Hepatocyte (in vitro differentiated cells): ENCODE results near the gene CLDN3. TPM values are rescaled to one million over a fixed set of nuclear protein-coding genes. Genes with fewer than 3 reads are reported as not detected.
A peak's percentile ranks its signal among the peaks of the same experiment; 100 is the strongest.
"Not testable (repeated sequence)": the region's sequence is repeated elsewhere in the genome, so short reads cannot be mapped to it uniquely, and the experiment has no call there.

Experiments used
- DNase-seq: peaks from one replicate; pipeline ENCODE4 v3.0.0-alpha.2; 2016; ENCODE audit warnings: low spot score
- H2AFZ ChIP-seq: fragments of 200-600 bp; sonication (generic); 2 replicates; pipeline ENCODE4 v1.6.0; 2016; ENCODE audit warnings: antibody characterized with exemption, mild to moderate bottlenecking
- H3K27ac ChIP-seq: fragments of 200-600 bp; sonication (generic); 2 replicates; pipeline ENCODE4 v1.5.1; 2016; ENCODE audit warnings: mild to moderate bottlenecking
- H3K27me3 ChIP-seq: fragments of 200-600 bp; sonication (generic); 2 replicates; pipeline ENCODE4 v1.6.1; 2016
- H3K36me3 ChIP-seq: fragments of 200-600 bp; sonication (generic); replicated peaks from 2 replicates; pipeline ENCODE4 v1.5.1; 2016; ENCODE audit warnings: low read depth; ENCODE audit not compliant: insufficient read depth
- H3K4me1 ChIP-seq: fragments of 200-600 bp; sonication (generic); 2 replicates; pipeline ENCODE4 v1.5.1; 2016; ENCODE audit warnings: mild to moderate bottlenecking, moderate library complexity; ENCODE audit not compliant: insufficient read depth
- H3K4me2 ChIP-seq: fragments of 200-600 bp; sonication (generic); 2 replicates; pipeline ENCODE4 v1.6.0; 2016
- H3K4me3 ChIP-seq: fragments of 200-600 bp; sonication (generic); 2 replicates; pipeline ENCODE4 v1.5.1; 2016; ENCODE audit warnings: mild to moderate bottlenecking
- H3K79me2 ChIP-seq: fragments of 200-600 bp; sonication (generic); 2 replicates; pipeline ENCODE4 v1.6.0; 2017; ENCODE audit warnings: mild to moderate bottlenecking
- H3K9me2 ChIP-seq: fragments of 200-600 bp; sonication (generic); replicated peaks from 2 replicates; pipeline ENCODE4 v1.6.0; 2017; ENCODE audit warnings: mild to moderate bottlenecking; ENCODE audit not compliant: insufficient read depth
- H3K9me3 ChIP-seq: fragments of 200-600 bp; sonication (generic); 2 replicates; pipeline ENCODE4 v1.5.1; 2016; ENCODE audit warnings: low read depth, mild to moderate bottlenecking
- H4K20me1 ChIP-seq: fragments of 200-600 bp; sonication (generic); 2 replicates; pipeline ENCODE4 v1.6.0; 2016; ENCODE audit warnings: mild to moderate bottlenecking; ENCODE audit not compliant: insufficient read depth, poor library complexity, severe bottlenecking
- CTCF ChIP-seq: fragments of 200-600 bp; sonication (generic); IDR thresholded peaks from 2 replicates; pipeline ENCODE4 v1.5.1; 2016; ENCODE audit warnings: antibody characterized with exemption, mild to moderate bottlenecking; ENCODE audit not compliant: poor library complexity
- EZH2 ChIP-seq: fragments of 200-600 bp; sonication (generic); IDR thresholded peaks from 2 replicates; pipeline ENCODE4 v1.6.1; 2016; ENCODE audit warnings: antibody characterized with exemption, mild to moderate bottlenecking, borderline replicate concordance
- EZH2phosphoT487 ChIP-seq: fragments of 200-600 bp; sonication (generic); IDR thresholded peaks from one replicate; pipeline ENCODE4 v1.6.1; 2018; ENCODE audit warnings: antibody characterized with exemption, mild to moderate bottlenecking, low read depth, moderate library complexity; ENCODE audit not compliant: unreplicated experiment, severe bottlenecking
- WGBS: methylation state at CpG from one replicate; pipeline ENCODE4 v1.1.6; 2016; ENCODE audit warnings: low lambda C conversion rate; ENCODE audit errors: missing lambda C conversion rate; 5-methylcytosine and 5-hydroxymethylcytosine counted together
- polyA plus RNA-seq: library from polyadenylated mRNA; unstranded; fragments of >200 nt; fragmentation: Nextera tagmentation; extraction: Ambion mirVana; gene quantifications from 2 replicates; pipeline ENCODE4 v1.2.1, GENCODE V29; 2016
- total RNA-seq: library from RNA; depleted of rRNA; stranded (reverse); fragments of >200 nt; gene quantifications from 2 replicates; pipeline ENCODE4 v1.2.3, GENCODE V29; 2014

The CLDN3 gene
- total and polyA plus RNA-seq, 2 experiments from 2014 or later: 53.7 to 142 TPM

- Histone ChIP-seq H3K79me2 (no peaks in the 10 kb centered on the region), H3K27ac (no peak overlapping the region), H3K36me3 (no peaks in the 10 kb centered on the region), H3K9me2 (no peaks in the 10 kb centered on the region), H4K20me1 (no peaks in the 10 kb centered on the region), H3K4me2 (no peak overlapping the region), H3K27me3 (no peaks in the 10 kb centered on the region), H2AFZ (no peak overlapping the region), H3K4me3 (no peak overlapping the region), H3K9me3 (no peaks in the 10 kb centered on the region), H3K4me1 (peaks cover 11% of the 10 kb centered on the region)
- WGBS: 90% methylated on average over 4 of the region's 4 CpGs
- no peak for DNase-seq
- TF ChIP-seq EZH2 (no peak), EZH2phosphoT487 (no peak), CTCF (no peak)
Observed at GRCh38 chr7:73789051-73789450, 19.0 kb upstream of the CLDN3 start.

- not testable (repeated sequence) for H3K4me1 ChIP-seq, H3K4me3 ChIP-seq, H3K79me2 ChIP-seq, H3K27ac ChIP-seq, H2AFZ ChIP-seq, H3K9me2 ChIP-seq, H3K9me3 ChIP-seq, H3K36me3 ChIP-seq, DNase-seq, H3K27me3 ChIP-seq, H4K20me1 ChIP-seq, H3K4me2 ChIP-seq
- WGBS: 96% methylated on average over 1 of the region's 1 CpG
Observed at GRCh38 chr7:73787786-73788048, 17.6 kb upstream of the CLDN3 start.

- DNase-seq: no peak
- Histone ChIP-seq H4K20me1 (no peaks in the 10 kb centered on the region), H3K36me3 (no peaks in the 10 kb centered on the region), H3K4me3 (no peak overlapping the region), H2AFZ (no peak overlapping the region), H3K4me2 (no peak overlapping the region), H3K4me1 (no peaks in the 10 kb centered on the region), H3K27ac (no peak overlapping the region), H3K27me3 (no peaks in the 10 kb centered on the region), H3K9me3 (no peaks in the 10 kb centered on the region), H3K9me2 (no peaks in the 10 kb centered on the region), H3K79me2 (no peaks in the 10 kb centered on the region)
- 100% methylated on average over 1 of the region's 1 CpG for WGBS
- TF ChIP-seq EZH2 (no peak), EZH2phosphoT487 (no peak), CTCF (no peak)
Observed at GRCh38 chr7:73786588-73786987, 16.5 kb upstream of the CLDN3 start.

- no peak for TF ChIP-seq EZH2phosphoT487
- TF ChIP-seq CTCF: peak; percentile 9
- no peak for TF ChIP-seq EZH2
- H3K27me3 ChIP-seq: no peaks in the 10 kb centered on the region
- H3K79me2 ChIP-seq: no peaks in the 10 kb centered on the region
- no peaks in the 10 kb centered on the region for H3K9me2 ChIP-seq
- no peak overlapping the region for H3K27ac ChIP-seq
- 96% methylated on average over 1 of the region's 1 CpG for WGBS
- no peaks in the 10 kb centered on the region for H4K20me1 ChIP-seq
- no peaks in the 10 kb centered on the region for H3K4me1 ChIP-seq
- DNase-seq: no peak
- no peak overlapping the region for H2AFZ ChIP-seq
- H3K4me2 ChIP-seq: no peak overlapping the region
- no peak overlapping the region for H3K4me3 ChIP-seq
- no peaks in the 10 kb centered on the region for H3K9me3 ChIP-seq
- H3K36me3 ChIP-seq: no peaks in the 10 kb centered on the region
Observed at GRCh38 chr7:73779517-73779916, 9.4 kb upstream of the CLDN3 start.
